K562 (cell line): Measurements from ENCODE around the gene BRCC3. TPM values are rescaled to one million over a fixed set of nuclear protein-coding genes. Genes with fewer than 3 reads are reported as not detected.
A peak's percentile ranks its signal among the peaks of the same experiment; 100 is the strongest.

Experiments used
- BRD4 ChIP-seq: fragments of 200-600 bp; sonication (generic); IDR thresholded peaks from 2 replicates; pipeline ENCODE4 v1.6.1; 2017; ENCODE audit warnings: inconsistent platforms
- BRD9 ChIP-seq: fragments of 450-650 bp; IDR thresholded peaks from 2 replicates; pipeline ENCODE4 v1.6.1; 2018; ENCODE audit warnings: low read depth; ENCODE audit not compliant: partially characterized antibody
- CBFB ChIP-seq: sonication (generic); formaldehyde crosslinking; IDR thresholded peaks from 2 replicates; pipeline ENCODE4 v1.4.0; 2020; ENCODE audit warnings: mild to moderate bottlenecking, missing genetic modification reagents
- CBX5 ChIP-seq: IDR thresholded peaks from 2 replicates; pipeline ENCODE4 v1.6.1; 2014; ENCODE audit warnings: low read depth, borderline replicate concordance
- CREB3 ChIP-seq: fragments of 450-650 bp; conservative IDR thresholded peaks from 2 replicates; pipeline ENCODE4 v1.6.1; 2016; ENCODE audit warnings: missing genetic modification characterization, low read depth, mild to moderate bottlenecking, missing compliant biosample characterization, moderate library complexity
- CREBBP ChIP-seq: IDR thresholded peaks from one replicate; pipeline ENCODE4 v1.6.1; 2012; ENCODE audit warnings: low read depth, mild to moderate bottlenecking, control low read depth, inconsistent platforms, low read length
- ETS1 ChIP-seq: conservative IDR thresholded peaks from 2 replicates; pipeline ENCODE4 v1.6.1; 2011; ENCODE audit warnings: low read depth, mild to moderate bottlenecking, low read length; ENCODE audit not compliant: control insufficient read depth
- HCFC1 ChIP-seq: IDR thresholded peaks from 2 replicates; pipeline ENCODE4 v1.6.1; 2012; ENCODE audit warnings: low read depth, low read length, improper control_type of control experiment
- HMG20B ChIP-seq: fragments of 250-450 bp; sonication (Bioruptor Pico); IDR thresholded peaks from 2 replicates; pipeline ENCODE4 v1.5.0; 2021; ENCODE audit warnings: mild to moderate bottlenecking
- HNRNPLL ChIP-seq: fragments of 200-400 bp; formaldehyde crosslinking; IDR thresholded peaks from 2 replicates; pipeline ENCODE4 v1.6.1; 2017; ENCODE audit warnings: low read length, low read depth, mild to moderate bottlenecking; ENCODE audit not compliant: poor library complexity, severe bottlenecking
- ID3 ChIP-seq, 2 experiments: fragments of 250-450 bp in 1 of 2; fragments of 450-650 bp in 1 of 2; sonication (Bioruptor Pico) in 1 of 2; IDR thresholded peaks; 2 replicates each; pipeline versions ENCODE4 v1.6.1 to v1.8.0; 2016 to 2021; ENCODE audit warnings: mild to moderate bottlenecking in 2 of 2, moderate library complexity in 2 of 2, missing compliant biosample characterization in 1 of 2, missing genetic modification characterization in 1 of 2
- PCBP1 ChIP-seq: fragments of 200-400 bp; formaldehyde crosslinking; IDR thresholded peaks from 2 replicates; pipeline ENCODE4 v1.6.1; 2018; ENCODE audit warnings: mild to moderate bottlenecking, low read depth, low read length; ENCODE audit not compliant: poor library complexity, severe bottlenecking
- SRSF1 ChIP-seq: fragments of 200-400 bp; formaldehyde crosslinking; IDR thresholded peaks from 2 replicates; pipeline ENCODE4 v1.6.1; 2017; ENCODE audit warnings: mild to moderate bottlenecking, low read depth, low read length, moderate library complexity
- TCF15 ChIP-seq: fragments of 250-450 bp; sonication (Bioruptor Pico); IDR thresholded peaks from 2 replicates; pipeline ENCODE4 v1.8.0; 2022; ENCODE audit warnings: moderate library complexity, mild to moderate bottlenecking, inconsistent platforms
- TFE3 ChIP-seq: fragments of 450-650 bp; formaldehyde crosslinking; IDR thresholded peaks from 2 replicates; pipeline ENCODE4 v1.4.0; 2020; ENCODE audit warnings: mild to moderate bottlenecking, mixed read lengths
- TRIM24 ChIP-seq, 2 experiments: fragments of 450-650 bp; IDR thresholded peaks; 2 replicates each; pipeline ENCODE4 v1.6.1; 2016
- U2AF1 ChIP-seq: fragments of 200-400 bp; formaldehyde crosslinking; optimal IDR thresholded peaks from 2 replicates; pipeline ENCODE3; 2017; ENCODE audit warnings: mild to moderate bottlenecking, low read depth, low read length, moderate library complexity
- ZBTB26 ChIP-seq: fragments of 450-650 bp; formaldehyde crosslinking; IDR thresholded peaks from 2 replicates; pipeline ENCODE4 v1.4.0; 2022; ENCODE audit warnings: missing genetic modification characterization
- ZBTB34 ChIP-seq: fragments of 250-450 bp; sonication (Bioruptor Pico); IDR thresholded peaks from 2 replicates; pipeline ENCODE4 v1.8.0; 2021; ENCODE audit warnings: mild to moderate bottlenecking, moderate library complexity
- ZNF324 ChIP-seq: fragments of 250-450 bp; sonication (Bioruptor Pico); IDR thresholded peaks from 2 replicates; pipeline ENCODE4 v1.4.0; 2020; ENCODE audit warnings: mild to moderate bottlenecking
- polyA plus RNA-seq, 8 experiments: library from polyadenylated mRNA; depleted of rRNA in 4 of 8; stranded (reverse) in 5 of 8; unstranded in 3 of 8; fragments of >200 nt; fragmentation: Nextera tagmentation in 2 of 8; fragmentation: Illumina TruSeq in 1 of 8; extraction: Ambion mirVana in 2 of 8; extraction: Trizol in 1 of 8; gene quantifications; 2 replicates each; pipeline versions ENCODE4 v1.2.1 to v1.2.3, GENCODE V29; 2011 to 2014; ENCODE audit warnings: inconsistent platforms in 1 of 8, missing spikeins in 1 of 8
- total RNA-seq, 7 experiments: library from RNA; depleted of rRNA in 6 of 7; stranded (reverse); fragments of >200 nt in 6 of 7; fragmentation: Illumina TruSeq in 2 of 7; extraction: Trizol in 2 of 7; gene quantifications; 2 replicates each; pipeline versions ENCODE4 v1.2.1 to v1.2.3, GENCODE V29; 2011 to 2021; ENCODE audit warnings: low replicate concordance in 1 of 7

The BRCC3 gene
- total and polyA plus RNA-seq, 9 of the 15 experiments (the other 6 are each of a cell fraction or from before 2014, with no cell fraction given) = 9.6 to 44.8 (median 26.7) TPM

GRCh38 chrX:155026727-155027508 is 44.4 kb upstream of the BRCC3 start, which contains the start of gene FUNDC2 (continued):
- TF ChIP-seq CREB3 (tag) (no peak), CBFB (CRISPR knock-in tag) (no peak), HCFC1 (peak; percentile 72), ZBTB26 (CRISPR knock-in tag) (no peak), HMG20B (no peak), TRIM24 (IDR thresholded peaks at IDR 0.05) (no peak), TFE3 (no peak), ZBTB34 (CRISPR knock-in tag) (no peak), ID3 (CRISPR knock-in tag; IDR thresholded peaks at IDR 0.05) (no peak), ID3 (tag; IDR thresholded peaks at IDR 0.05) (no peak), ZNF324 (CRISPR knock-in tag) (no peak), SRSF1 (no peak), PCBP1 (peak; percentile 80), BRD9 (no peak), TCF15 (CRISPR knock-in tag) (no peak), BRD4 (no peak), HNRNPLL (peak; percentile 83), CREBBP (no peak), CBX5 (no peak), U2AF1 (peak; percentile 22), ETS1 (peak; percentile 75)
